OCI-LY7 (cell line): ENCODE data around the gene ATP9B. TPM values are rescaled to one million over a fixed set of nuclear protein-coding genes. Genes with fewer than 3 reads are reported as not detected.
A peak's percentile ranks its signal among the peaks of the same experiment; 100 is the strongest.

ENCODE experiments used
- BruUV-seq: library from RNA; stranded (reverse); fragments of 400-500 nt; replicated peaks from 2 replicates; lab custom pipeline; 2021; lab: Mats Ljungman, UMichigan
- CTCF ChIA-PET: fragments of 300-600 bp; sonication (Branson Sonifier 250); formaldehyde crosslinking; loops from one replicate; lab custom pipeline; 2022; ENCODE audit warnings: antibody characterized with exemption; ENCODE audit not compliant: unreplicated experiment; lab: Charles Lee
- POLR2A ChIA-PET: fragments of 300-600 bp; sonication (Branson Sonifier 250); formaldehyde crosslinking; loops from one replicate; lab custom pipeline; 2022; ENCODE audit warnings: antibody characterized with exemption; lab: Charles Lee
- DNase-seq: peaks from one replicate; pipeline ENCODE4 v3.0.0-alpha.2; 2015; ENCODE audit warnings: low spot score
- H2AFZ ChIP-seq: fragments of 200-600 bp; sonication (generic), shearing (Covaris generic); 2 replicates; pipeline ENCODE4 v1.6.1; 2014; ENCODE audit warnings: mild to moderate bottlenecking, antibody characterized with exemption, low read length, moderate library complexity
- H3K27ac ChIP-seq: fragments of 200-600 bp; sonication (generic); 2 replicates; pipeline ENCODE4 v1.5.1; 2014; ENCODE audit warnings: mixed run types, low read depth, mild to moderate bottlenecking, moderate library complexity, low read length, inconsistent platforms; ENCODE audit not compliant: poor library complexity, severe bottlenecking
- H3K36me3 ChIP-seq: fragments of 200-600 bp; sonication (generic); 2 replicates; pipeline ENCODE4 v1.6.1; 2014; ENCODE audit warnings: mild to moderate bottlenecking, antibody characterized with exemption, low read length, moderate library complexity, mixed read lengths; ENCODE audit not compliant: insufficient read depth
- H3K4me1 ChIP-seq: fragments of 200-600 bp; sonication (generic); 2 replicates; pipeline ENCODE4 v1.5.1; 2014; ENCODE audit warnings: mild to moderate bottlenecking, low read length; ENCODE audit not compliant: insufficient read depth, poor library complexity, severe bottlenecking
- H3K4me2 ChIP-seq: fragments of 200-600 bp; sonication (generic); 2 replicates; pipeline ENCODE4 v1.6.1; 2014; ENCODE audit warnings: mild to moderate bottlenecking, low read length
- H3K4me3 ChIP-seq: fragments of 200-600 bp; sonication (generic); 2 replicates; pipeline ENCODE4 v1.5.1; 2014; ENCODE audit warnings: mild to moderate bottlenecking, low read depth, low read length; ENCODE audit not compliant: poor library complexity, severe bottlenecking
- H3K79me2 ChIP-seq: fragments of 200-600 bp; sonication (generic); 2 replicates; pipeline ENCODE4 v1.6.1; 2016; ENCODE audit warnings: low read depth, mild to moderate bottlenecking, low read length, moderate library complexity, mixed read lengths; ENCODE audit not compliant: insufficient read depth
- H3K9me2 ChIP-seq: fragments of 200-600 bp; sonication (generic); 2 replicates; pipeline ENCODE4 v1.6.1; 2016; ENCODE audit warnings: mild to moderate bottlenecking, low read length, mixed read lengths; ENCODE audit not compliant: insufficient read depth
- H3K9me3 ChIP-seq: fragments of 200-600 bp; sonication (generic); 2 replicates; pipeline ENCODE4 v1.6.1; 2014; ENCODE audit warnings: mild to moderate bottlenecking, mixed run types, low read length, mixed read lengths
- H4K20me1 ChIP-seq: fragments of 200-600 bp; sonication (generic); 2 replicates; pipeline ENCODE4 v1.6.1; 2014; ENCODE audit warnings: mild to moderate bottlenecking, antibody characterized with exemption, low read length, moderate library complexity, mixed read lengths; ENCODE audit not compliant: insufficient read depth
- EZH2phosphoT487 ChIP-seq: fragments of 200-600 bp; sonication (generic); IDR thresholded peaks from 2 replicates; pipeline ENCODE4 v1.6.1; 2018; ENCODE audit warnings: low read depth, borderline replicate concordance, mild to moderate bottlenecking, mixed run types, antibody characterized with exemption, low read length, moderate library complexity, mixed read lengths
- intact Hi-C: fragments of 100-400 bp; cut with micrococcal nuclease; formaldehyde crosslinking; loops from one replicate; pipeline ENCODE4 v1.10.0; 2022; ENCODE audit not compliant: unreplicated experiment
- total RNA-seq, 2 experiments: library from RNA; depleted of rRNA in 1 of 2; stranded (reverse); fragments of >200 nt in 1 of 2; shearing (Covaris generic) in 1 of 2; gene quantifications; 2 replicates each; pipeline ENCODE4 v1.2.3, GENCODE V29; 2014 to 2022
- TF ChIP-seq, protein P1 (sequence below): fragments of 200-600 bp; sonication (generic); conservative IDR thresholded peaks from 2 replicates; pipeline ENCODE4 v1.5.1; 2014; ENCODE audit warnings: mild to moderate bottlenecking, antibody characterized with exemption, low read length, moderate library complexity, mixed read lengths

Gene ATP9B
- total RNA-seq, 2 experiments from 2014 or later, result 27.1 to 36.4 TPM

- no peak for DNase-seq
- BruUV-seq, result no TSS peak
- Histone ChIP-seq H2AFZ (no peak overlapping the region), H3K4me3 (no peak overlapping the region), H3K4me1 (peaks cover 10% of the 10 kb centered on the region), H3K27ac (no peak overlapping the region), H3K9me3 (0 out of 2 replicates have a peak, but pooled peaks cover 6% of the 10 kb centered on the region), H3K79me2 (peaks cover 26% of the 10 kb centered on the region), H3K9me2 (no peaks in the 10 kb centered on the region), H4K20me1 (no peaks in the 10 kb centered on the region), H3K36me3 (no peaks in the 10 kb centered on the region; the same call in 1 of the 2 replicates), H3K4me2 (no peak overlapping the region)
- CTCF ChIA-PET, result no interaction called here
- POLR2A ChIA-PET, result no interaction called here
- TF ChIP-seq, protein P1, sequence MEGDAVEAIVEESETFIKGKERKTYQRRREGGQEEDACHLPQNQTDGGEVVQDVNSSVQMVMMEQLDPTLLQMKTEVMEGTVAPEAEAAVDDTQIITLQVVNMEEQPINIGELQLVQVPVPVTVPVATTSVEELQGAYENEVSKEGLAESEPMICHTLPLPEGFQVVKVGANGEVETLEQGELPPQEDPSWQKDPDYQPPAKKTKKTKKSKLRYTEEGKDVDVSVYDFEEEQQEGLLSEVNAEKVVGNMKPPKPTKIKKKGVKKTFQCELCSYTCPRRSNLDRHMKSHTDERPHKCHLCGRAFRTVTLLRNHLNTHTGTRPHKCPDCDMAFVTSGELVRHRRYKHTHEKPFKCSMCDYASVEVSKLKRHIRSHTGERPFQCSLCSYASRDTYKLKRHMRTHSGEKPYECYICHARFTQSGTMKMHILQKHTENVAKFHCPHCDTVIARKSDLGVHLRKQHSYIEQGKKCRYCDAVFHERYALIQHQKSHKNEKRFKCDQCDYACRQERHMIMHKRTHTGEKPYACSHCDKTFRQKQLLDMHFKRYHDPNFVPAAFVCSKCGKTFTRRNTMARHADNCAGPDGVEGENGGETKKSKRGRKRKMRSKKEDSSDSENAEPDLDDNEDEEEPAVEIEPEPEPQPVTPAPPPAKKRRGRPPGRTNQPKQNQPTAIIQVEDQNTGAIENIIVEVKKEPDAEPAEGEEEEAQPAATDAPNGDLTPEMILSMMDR, result no peak
- no peak for TF ChIP-seq EZH2phosphoT487
- intact Hi-C loops, result loop anchor here (2.0 kb wide), 1 partner anchor 179 kb away; no protein-coding TSS in a partner anchor
Measured at GRCh38 chr18:79067611-79068010, 1.6 kb upstream of the ATP9B start.

GRCh38 chr18:79068341-79068936, 755 bp upstream of the ATP9B start:
- H3K4me1 ChIP-seq, result peaks cover 10% of the 10 kb centered on the region
- no TSS peak for BruUV-seq

More at GRCh38 chr18:79068341-79068936, 755 bp upstream of the ATP9B start:
- H3K9me2 ChIP-seq, result no peaks in the 10 kb centered on the region
- peaks cover under 1% of the 10 kb centered on the region; the same call in 1 of the 2 replicates for H3K36me3 ChIP-seq
- TF ChIP-seq, protein P1, result no peak
- no peak for TF ChIP-seq EZH2phosphoT487
- H2AFZ ChIP-seq, result peak overlapping the region; percentile 35
- H4K20me1 ChIP-seq, result no peaks in the 10 kb centered on the region
- no peak for DNase-seq
- H3K9me3 ChIP-seq, result 0 out of 2 replicates have a peak, but pooled peaks cover 6% of the 10 kb centered on the region
- peaks cover 26% of the 10 kb centered on the region for H3K79me2 ChIP-seq
- H3K27ac ChIP-seq, result no peak overlapping the region
- ChIA-PET CTCF (no interaction called here), POLR2A (interaction anchor here (1.0 kb wide), 1 partner anchor 11 kb away, joined by 3 read pairs; no protein-coding TSS in a partner anchor)
- H3K4me3 ChIP-seq, result peak overlapping the region; percentile 94
- H3K4me2 ChIP-seq, result peak overlapping the region; percentile 30; the same call in 1 of the 2 replicates
- intact Hi-C loops, result loop anchor here (2.0 kb wide), 1 partner anchor 178 kb away; no protein-coding TSS in a partner anchor
